HUES6 (cell line): ENCODE results near the gene KRT4.
"Not testable (repeated sequence)": the region's sequence is repeated elsewhere in the genome, so short reads cannot be mapped to it uniquely, and the experiment has no call there.

Source experiments
- H3K27ac ChIP-seq: 2 replicates; pipeline ENCODE4 v1.7.0; 2013; ENCODE audit warnings: low read depth, mild to moderate bottlenecking, low read length, inconsistent platforms
- H3K27me3 ChIP-seq: 2 replicates; pipeline ENCODE4 v1.6.1; 2013; ENCODE audit warnings: low read length; ENCODE audit not compliant: control insufficient read depth, insufficient read depth
- H3K36me3 ChIP-seq: 2 replicates; pipeline ENCODE4 v1.6.1; 2013; ENCODE audit warnings: low read length; ENCODE audit not compliant: control insufficient read depth, insufficient read depth
- H3K4me1 ChIP-seq: 2 replicates; pipeline ENCODE4 v1.6.1; 2013; ENCODE audit warnings: low read length; ENCODE audit not compliant: control insufficient read depth, insufficient read depth
- H3K4me3 ChIP-seq: 2 replicates; pipeline ENCODE4 v1.5.1; 2013; ENCODE audit warnings: low read depth, low read length
- H3K9ac ChIP-seq: one replicate; pipeline ENCODE4 v1.6.1; 2013; ENCODE audit warnings: mild to moderate bottlenecking, low read length
- H3K9me3 ChIP-seq: 2 replicates; pipeline ENCODE4 v1.6.1; 2013; ENCODE audit warnings: low read depth, low read length; ENCODE audit not compliant: control insufficient read depth, insufficient read depth

The KRT4 gene

DNA sequence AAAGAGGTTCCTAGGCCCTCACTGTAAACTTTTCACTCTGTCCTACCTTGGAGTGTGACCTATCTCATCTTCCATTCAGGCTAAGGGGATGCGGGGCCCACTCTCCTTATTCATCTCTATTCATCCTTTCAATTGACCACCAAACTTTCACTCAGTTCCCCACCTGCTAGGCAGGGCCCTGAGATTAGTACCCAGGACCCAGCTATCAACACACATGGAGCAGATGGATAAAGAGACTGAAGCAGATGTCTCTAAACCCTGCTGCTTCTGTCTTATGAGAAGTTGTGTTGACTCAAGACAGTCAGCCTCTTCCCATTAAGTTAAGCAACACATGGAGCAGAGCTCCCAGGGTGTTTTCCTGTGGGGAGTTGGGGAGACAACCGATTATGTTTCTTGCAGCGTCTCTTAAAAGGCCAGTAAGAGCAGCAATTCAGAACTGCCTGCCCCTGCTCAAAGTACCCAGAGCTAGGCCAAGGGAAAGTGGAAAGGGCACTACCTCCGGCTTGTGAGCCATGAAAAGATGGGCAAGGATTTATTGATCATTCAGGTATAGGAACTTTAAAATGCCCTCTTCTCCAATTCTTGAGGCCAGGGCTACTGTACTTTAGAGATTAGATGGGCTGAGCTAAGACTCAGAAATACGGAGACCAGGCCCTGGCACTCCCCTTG lies 47.4 kb downstream of the KRT4 start:
- Histone ChIP-seq H3K9me3 (peaks cover 10% of the 10 kb centered on the region), H3K4me3 (no peak overlapping the region), H3K9ac (no peak overlapping the region), H3K27ac (no peak overlapping the region), H3K36me3 (no peaks in the 10 kb centered on the region), H3K27me3 (no peaks in the 10 kb centered on the region; the same call in 1 of the 2 replicates), H3K4me1 (no peaks in the 10 kb centered on the region)

DNA sequence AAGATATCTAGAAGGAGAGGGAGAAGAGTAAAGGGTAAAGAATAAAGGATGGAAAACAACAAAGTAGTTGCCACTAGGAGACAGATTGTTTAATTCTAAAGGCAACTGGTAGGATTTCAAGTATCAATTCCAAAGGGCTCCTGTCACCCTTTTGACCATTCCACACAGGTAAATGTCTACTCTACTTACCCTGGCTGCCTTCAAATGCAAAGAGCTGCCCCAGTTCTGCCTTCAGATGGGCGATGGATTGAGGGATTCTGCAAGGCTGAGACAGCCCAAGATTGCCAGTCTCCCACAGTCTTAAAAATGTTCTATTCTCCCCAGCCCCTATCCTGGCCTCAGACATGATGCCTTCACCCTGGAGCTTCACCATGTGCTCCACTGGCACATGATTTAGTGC lies 48.2 kb downstream of the KRT4 start:
- H3K27me3 ChIP-seq: no peaks in the 10 kb centered on the region; the same call in 1 of the 2 replicates
- H3K9ac ChIP-seq: no peak overlapping the region
- H3K9me3 ChIP-seq: peaks cover 11% of the 10 kb centered on the region
- H3K36me3 ChIP-seq: no peaks in the 10 kb centered on the region
- H3K27ac ChIP-seq: no peak overlapping the region
- H3K4me3 ChIP-seq: no peak overlapping the region
- H3K4me1 ChIP-seq: no peaks in the 10 kb centered on the region

DNA sequence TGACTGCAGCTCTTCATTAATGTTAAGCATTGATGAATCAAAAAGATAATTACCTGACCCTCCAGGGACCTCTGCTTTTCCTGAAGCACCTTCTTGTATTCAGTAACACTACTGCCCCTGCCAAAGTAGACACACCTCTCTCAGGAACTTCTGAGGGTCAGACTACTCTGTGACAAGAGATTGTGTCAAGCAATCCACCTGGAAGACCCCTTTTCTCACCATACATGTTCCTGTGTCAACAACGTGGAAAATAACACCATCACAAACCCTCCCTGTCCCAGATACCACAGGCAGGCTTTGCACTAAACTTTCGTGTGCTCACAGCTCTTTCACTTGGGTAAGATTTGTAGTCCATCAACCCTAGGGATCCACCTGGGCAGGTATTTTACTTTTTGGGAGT lies 49.9 kb downstream of the KRT4 start:
- Histone ChIP-seq H3K4me1 (no peaks in the 10 kb centered on the region), H3K36me3 (no peaks in the 10 kb centered on the region), H3K27ac (no peak overlapping the region), H3K4me3 (no peak overlapping the region), H3K9ac (no peak overlapping the region), H3K27me3 (peaks cover 3% of the 10 kb centered on the region; the same call in 1 of the 2 replicates), H3K9me3 (peaks cover 24% of the 10 kb centered on the region)

DNA sequence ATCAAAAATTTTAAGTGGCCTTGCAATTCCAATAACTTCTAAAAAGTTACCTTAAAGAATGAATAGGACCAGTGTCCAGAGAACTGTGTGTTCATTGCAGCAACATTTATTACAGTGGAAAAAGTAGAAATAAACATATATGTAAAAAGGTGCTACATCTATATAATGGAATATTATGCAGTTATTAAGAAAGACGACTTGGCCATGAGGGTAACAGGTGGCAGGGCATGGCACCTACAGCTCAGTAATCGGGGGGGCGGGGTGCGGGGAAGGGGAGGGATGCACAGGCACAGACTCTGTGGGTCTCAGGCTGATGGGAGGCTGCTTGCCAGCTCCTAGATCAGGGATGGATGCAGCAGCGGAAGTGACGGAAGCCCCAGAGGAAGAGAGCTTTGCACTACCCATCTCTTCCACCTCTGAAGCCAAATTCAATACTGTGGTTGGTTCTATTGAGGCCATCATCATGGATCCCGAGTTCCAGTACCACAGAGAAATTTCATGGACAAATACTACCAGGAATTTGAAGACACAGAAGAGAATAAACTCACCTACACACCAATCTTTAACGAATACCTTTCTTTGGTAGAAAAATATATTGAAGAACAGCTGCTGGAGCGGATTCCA lies 50.8 kb downstream of the KRT4 start:
- Histone ChIP-seq H3K9ac (no peak overlapping the region), H3K9me3 (peaks cover 27% of the 10 kb centered on the region), H3K27me3 (peaks cover 11% of the 10 kb centered on the region), H3K4me1 (no peaks in the 10 kb centered on the region), H3K36me3 (no peaks in the 10 kb centered on the region), H3K27ac (no peak overlapping the region), H3K4me3 (no peak overlapping the region)

DNA sequence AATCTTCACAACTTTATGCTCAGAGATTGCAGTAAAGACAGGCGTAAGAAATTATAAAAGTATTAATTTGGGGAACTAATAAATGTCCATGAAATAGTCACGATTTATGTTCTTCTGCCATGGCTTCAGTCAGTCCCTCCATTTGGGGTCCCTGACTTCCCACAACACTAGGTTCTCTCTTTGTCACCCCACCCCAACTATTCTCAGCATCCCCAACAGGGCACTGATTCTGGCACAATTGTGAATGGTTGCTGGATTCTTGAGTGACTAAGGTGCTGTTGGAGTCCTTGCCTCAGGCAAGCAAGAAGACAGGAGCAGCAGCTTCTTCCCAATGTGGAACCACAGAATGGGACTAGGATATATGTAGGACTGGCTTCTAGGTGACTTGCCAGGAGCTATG lies 52.1 kb downstream of the KRT4 start:
- Histone ChIP-seq H3K4me3 (no peak overlapping the region), H3K9ac (no peak overlapping the region), H3K36me3 (no peaks in the 10 kb centered on the region), H3K9me3 (peaks cover 27% of the 10 kb centered on the region), H3K4me1 (no peaks in the 10 kb centered on the region), H3K27ac (no peak overlapping the region), H3K27me3 (peaks cover 25% of the 10 kb centered on the region)

GRCh38 chr12:52761218-52761617 lies 52.7 kb downstream of the KRT4 start:
- peaks cover 30% of the 10 kb centered on the region for H3K27me3 ChIP-seq
- H3K9me3 ChIP-seq: peaks cover 27% of the 10 kb centered on the region
- not testable (repeated sequence) for H3K4me1 ChIP-seq, H3K4me3 ChIP-seq, H3K9ac ChIP-seq, H3K36me3 ChIP-seq, H3K27ac ChIP-seq

GRCh38 chr12:52760623-52761022 lies 53.3 kb downstream of the KRT4 start:
- peaks cover 33% of the 10 kb centered on the region for H3K27me3 ChIP-seq
- H3K4me3 ChIP-seq: no peak overlapping the region
- H3K27ac ChIP-seq: no peak overlapping the region
- peaks cover 27% of the 10 kb centered on the region for H3K9me3 ChIP-seq
- H3K36me3 ChIP-seq: no peaks in the 10 kb centered on the region
- H3K4me1 ChIP-seq: no peaks in the 10 kb centered on the region
- no peak overlapping the region for H3K9ac ChIP-seq

- peaks cover 27% of the 10 kb centered on the region for H3K9me3 ChIP-seq
- H3K4me3 ChIP-seq: no peak overlapping the region
- H3K27me3 ChIP-seq: peaks cover 39% of the 10 kb centered on the region
These were observed 54.2 kb downstream of the KRT4 start for GRCh38 chr12:52759695-52760094.

GRCh38 chr12:52759218-52759617 lies 54.7 kb downstream of the KRT4 start:
- H3K27ac ChIP-seq: no peak overlapping the region
- no peaks in the 10 kb centered on the region for H3K36me3 ChIP-seq
- H3K4me3 ChIP-seq: no peak overlapping the region
- peaks cover 27% of the 10 kb centered on the region for H3K9me3 ChIP-seq
- no peaks in the 10 kb centered on the region for H3K4me1 ChIP-seq
- H3K9ac ChIP-seq: no peak overlapping the region
- H3K27me3 ChIP-seq: peaks cover 40% of the 10 kb centered on the region

More at GRCh38 chr12:52759695-52760094, 54.2 kb downstream of the KRT4 start:
- no peaks in the 10 kb centered on the region for H3K4me1 ChIP-seq
- no peak overlapping the region for H3K27ac ChIP-seq
- no peak overlapping the region for H3K9ac ChIP-seq
- H3K36me3 ChIP-seq: no peaks in the 10 kb centered on the region

GRCh38 chr12:52757449-52758176 lies 56.3 kb downstream of the KRT4 start:
- Histone ChIP-seq H3K27ac (no peak overlapping the region), H3K4me1 (no peaks in the 10 kb centered on the region), H3K27me3 (peaks cover 54% of the 10 kb centered on the region), H3K4me3 (no peak overlapping the region), H3K9me3 (peaks cover 25% of the 10 kb centered on the region), H3K36me3 (no peaks in the 10 kb centered on the region), H3K9ac (no peak overlapping the region)
